Amniotic stem cell (primary cell): ENCODE data around the gene SRM.
A peak's percentile ranks its signal among the peaks of the same experiment; 100 is the strongest.

ENCODE experiments used
- DNase-seq: peaks from one replicate; lab custom pipeline; 2025; lab: John Stamatoyannopoulos, UW

The SRM gene

GRCh38 chr1:11013160-11013531 lies 46.7 kb downstream of the SRM start:
- DNase-seq: no peak

DNA sequence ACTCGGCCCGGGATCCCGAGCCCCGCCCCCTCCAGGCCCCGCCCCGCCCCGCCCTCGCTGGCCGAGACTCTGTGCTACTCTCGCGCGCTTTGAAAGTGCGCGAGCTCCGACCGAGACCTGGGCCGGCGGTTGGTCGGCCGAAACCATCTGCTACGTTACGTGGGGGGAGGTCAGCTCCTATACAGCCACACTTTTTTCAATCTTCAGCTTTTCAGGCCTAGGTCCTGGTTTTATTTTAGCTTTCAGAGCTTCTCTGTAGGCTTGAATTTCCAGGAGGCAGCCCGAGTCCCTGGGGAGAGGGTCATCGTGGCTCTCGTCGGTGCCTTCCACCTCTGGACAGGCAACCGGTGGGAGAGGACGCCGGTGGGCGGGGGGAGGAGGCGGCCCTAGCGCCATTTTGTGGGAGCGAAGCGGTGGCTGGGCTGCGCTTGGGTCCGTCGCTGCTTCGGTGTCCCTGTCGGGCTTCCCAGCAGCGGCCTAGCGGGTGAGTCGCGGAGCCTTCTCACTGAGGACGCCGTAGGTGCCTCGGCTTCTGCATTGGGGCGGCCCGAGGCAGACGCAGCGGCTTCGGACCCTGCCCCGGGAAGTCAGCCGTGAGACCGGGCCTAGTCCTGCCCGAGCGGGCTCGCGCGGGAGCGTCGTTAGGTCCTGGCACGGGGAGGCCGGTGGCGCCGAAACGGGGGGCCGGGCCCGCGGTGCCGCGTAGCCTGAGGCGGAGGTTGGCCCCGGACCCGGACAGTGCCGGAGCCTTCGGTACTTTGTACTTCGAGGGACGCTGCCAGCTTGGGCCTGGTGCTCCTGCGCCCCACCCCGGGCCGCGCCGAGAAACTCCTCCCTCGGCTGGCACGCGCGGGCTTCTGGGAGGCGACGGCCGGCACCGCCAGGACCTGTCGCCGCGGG lies 47.3 kb downstream of the SRM start, which contains the start of gene TARDBP:
TARDBP (plus strand) TSS at position 395 of the 900 bp plus-strand sequence. CDS start 1,074 bp downstream, outside the sequence.
- DNase-seq: peak; percentile 87
